GM12878 (cell line): ENCODE results near the gene CEACAM6.

Experiments used
- KDM1A ChIP-seq: fragments of 200-600 bp; sonication (generic); IDR thresholded peaks from 2 replicates; pipeline ENCODE4 v1.6.1; 2016; ENCODE audit warnings: borderline replicate concordance
- POLR2A ChIP-seq: IDR thresholded peaks from 2 replicates; pipeline ENCODE4 v1.6.1; 2011; ENCODE audit warnings: low read depth, mild to moderate bottlenecking, low read length
- TBL1XR1 ChIP-seq: IDR thresholded peaks from 2 replicates; pipeline ENCODE4 v1.6.1; 2012; ENCODE audit warnings: low read depth, low read length, improper control_type of control experiment
- TF ChIP-seq, protein P1 (sequence below), 3 experiments: IDR thresholded peaks in 2 of 3; conservative IDR thresholded peaks in 1 of 3; 2 replicates each; pipeline ENCODE4 v1.5.1; 2011; ENCODE audit warnings: low read depth in 3 of 3, low read length in 3 of 3, mild to moderate bottlenecking in 3 of 3, control low read depth in 2 of 3, moderate library complexity in 2 of 3, inconsistent platforms in 1 of 3, mixed read lengths in 1 of 3; ENCODE audit not compliant: control insufficient read depth in 2 of 3, insufficient read depth in 1 of 3; ENCODE audit errors: extremely low read depth in 1 of 3
- TF ChIP-seq, protein P2 (sequence below): fragments of 450-650 bp; IDR thresholded peaks from 2 replicates; pipeline ENCODE4 v1.6.1; 2014; ENCODE audit warnings: mild to moderate bottlenecking
- TF ChIP-seq, protein P3 (sequence below): fragments of 450-650 bp; IDR thresholded peaks from 2 replicates; pipeline ENCODE4 v1.6.1; 2017; ENCODE audit warnings: mild to moderate bottlenecking

DNA sequence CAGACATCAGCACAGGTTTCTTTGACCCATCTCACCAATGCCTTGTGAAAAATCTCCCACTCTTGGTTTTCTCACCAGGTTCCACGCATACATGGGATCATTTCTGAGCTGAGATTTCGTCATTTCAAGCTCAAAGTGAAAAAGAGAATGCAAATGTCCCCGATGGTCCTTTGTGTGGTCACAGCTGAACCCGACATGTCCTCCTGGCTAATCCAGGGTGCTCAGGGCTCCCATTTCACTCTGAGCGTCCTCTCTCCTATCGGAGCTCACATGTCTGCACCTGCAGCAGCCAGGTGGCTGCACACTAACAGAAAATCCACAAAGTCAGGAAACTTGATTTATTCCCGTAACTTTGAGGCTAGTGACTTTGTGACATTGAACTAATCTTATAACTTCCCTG is 31.7 kb downstream of the CEACAM6 start:
- TF ChIP-seq, protein P1, sequence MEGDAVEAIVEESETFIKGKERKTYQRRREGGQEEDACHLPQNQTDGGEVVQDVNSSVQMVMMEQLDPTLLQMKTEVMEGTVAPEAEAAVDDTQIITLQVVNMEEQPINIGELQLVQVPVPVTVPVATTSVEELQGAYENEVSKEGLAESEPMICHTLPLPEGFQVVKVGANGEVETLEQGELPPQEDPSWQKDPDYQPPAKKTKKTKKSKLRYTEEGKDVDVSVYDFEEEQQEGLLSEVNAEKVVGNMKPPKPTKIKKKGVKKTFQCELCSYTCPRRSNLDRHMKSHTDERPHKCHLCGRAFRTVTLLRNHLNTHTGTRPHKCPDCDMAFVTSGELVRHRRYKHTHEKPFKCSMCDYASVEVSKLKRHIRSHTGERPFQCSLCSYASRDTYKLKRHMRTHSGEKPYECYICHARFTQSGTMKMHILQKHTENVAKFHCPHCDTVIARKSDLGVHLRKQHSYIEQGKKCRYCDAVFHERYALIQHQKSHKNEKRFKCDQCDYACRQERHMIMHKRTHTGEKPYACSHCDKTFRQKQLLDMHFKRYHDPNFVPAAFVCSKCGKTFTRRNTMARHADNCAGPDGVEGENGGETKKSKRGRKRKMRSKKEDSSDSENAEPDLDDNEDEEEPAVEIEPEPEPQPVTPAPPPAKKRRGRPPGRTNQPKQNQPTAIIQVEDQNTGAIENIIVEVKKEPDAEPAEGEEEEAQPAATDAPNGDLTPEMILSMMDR (IDR thresholded peaks at IDR 0.05 in 2 of 3, conservative IDR thresholded peaks at IDR 0.05 in 1 of 3; ENCODE audit: control insufficient read depth in 2 of 3, extremely low read depth in 1 of 3, insufficient read depth in 1 of 3, low read depth in 3 of 3, low read length in 3 of 3): no peak
- TF ChIP-seq KDM1A: no peak
- TF ChIP-seq TBL1XR1: no peak
- TF ChIP-seq, protein P2, sequence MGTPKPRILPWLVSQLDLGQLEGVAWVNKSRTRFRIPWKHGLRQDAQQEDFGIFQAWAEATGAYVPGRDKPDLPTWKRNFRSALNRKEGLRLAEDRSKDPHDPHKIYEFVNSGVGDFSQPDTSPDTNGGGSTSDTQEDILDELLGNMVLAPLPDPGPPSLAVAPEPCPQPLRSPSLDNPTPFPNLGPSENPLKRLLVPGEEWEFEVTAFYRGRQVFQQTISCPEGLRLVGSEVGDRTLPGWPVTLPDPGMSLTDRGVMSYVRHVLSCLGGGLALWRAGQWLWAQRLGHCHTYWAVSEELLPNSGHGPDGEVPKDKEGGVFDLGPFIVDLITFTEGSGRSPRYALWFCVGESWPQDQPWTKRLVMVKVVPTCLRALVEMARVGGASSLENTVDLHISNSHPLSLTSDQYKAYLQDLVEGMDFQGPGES: no peak
- TF ChIP-seq, protein P3, sequence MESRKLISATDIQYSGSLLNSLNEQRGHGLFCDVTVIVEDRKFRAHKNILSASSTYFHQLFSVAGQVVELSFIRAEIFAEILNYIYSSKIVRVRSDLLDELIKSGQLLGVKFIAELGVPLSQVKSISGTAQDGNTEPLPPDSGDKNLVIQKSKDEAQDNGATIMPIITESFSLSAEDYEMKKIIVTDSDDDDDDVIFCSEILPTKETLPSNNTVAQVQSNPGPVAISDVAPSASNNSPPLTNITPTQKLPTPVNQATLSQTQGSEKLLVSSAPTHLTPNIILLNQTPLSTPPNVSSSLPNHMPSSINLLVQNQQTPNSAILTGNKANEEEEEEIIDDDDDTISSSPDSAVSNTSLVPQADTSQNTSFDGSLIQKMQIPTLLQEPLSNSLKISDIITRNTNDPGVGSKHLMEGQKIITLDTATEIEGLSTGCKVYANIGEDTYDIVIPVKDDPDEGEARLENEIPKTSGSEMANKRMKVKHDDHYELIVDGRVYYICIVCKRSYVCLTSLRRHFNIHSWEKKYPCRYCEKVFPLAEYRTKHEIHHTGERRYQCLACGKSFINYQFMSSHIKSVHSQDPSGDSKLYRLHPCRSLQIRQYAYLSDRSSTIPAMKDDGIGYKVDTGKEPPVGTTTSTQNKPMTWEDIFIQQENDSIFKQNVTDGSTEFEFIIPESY: no peak
- TF ChIP-seq POLR2A: no peak
